HG02763 (cell line): ENCODE results near the gene NLRC4.
"Not testable (repeated sequence)": the region's sequence is repeated elsewhere in the genome, so short reads cannot be mapped to it uniquely, and the experiment has no call there.

Source experiments
- ATAC-seq: cut with Tn5 transposase; IDR thresholded peaks from one replicate; pipeline ENCODE4 v1.9.1; 2021; ENCODE audit warnings: mild to moderate bottlenecking, moderate library complexity; ENCODE audit not compliant: unreplicated experiment

Gene NLRC4

DNA sequence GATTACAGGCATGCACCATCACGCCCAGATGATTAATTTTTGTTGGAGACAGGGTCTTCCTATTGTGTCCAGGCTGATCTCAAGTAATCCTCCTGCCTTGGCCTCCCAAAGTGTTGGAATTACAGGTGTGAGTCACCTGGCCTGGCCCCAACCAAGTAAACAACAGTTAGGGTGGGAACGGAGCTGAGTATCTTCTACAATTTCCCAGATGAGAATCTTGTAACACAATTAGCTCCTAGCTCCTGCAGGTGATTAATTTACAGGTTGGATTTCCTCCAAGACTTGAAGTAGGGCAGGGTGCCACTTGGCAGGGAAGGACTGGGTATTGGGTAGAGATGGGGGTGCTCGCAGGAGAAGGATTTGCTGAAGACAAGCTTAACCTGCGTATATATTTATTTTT is 17.8 kb downstream of the NLRC4 start:
- no peak for ATAC-seq

DNA sequence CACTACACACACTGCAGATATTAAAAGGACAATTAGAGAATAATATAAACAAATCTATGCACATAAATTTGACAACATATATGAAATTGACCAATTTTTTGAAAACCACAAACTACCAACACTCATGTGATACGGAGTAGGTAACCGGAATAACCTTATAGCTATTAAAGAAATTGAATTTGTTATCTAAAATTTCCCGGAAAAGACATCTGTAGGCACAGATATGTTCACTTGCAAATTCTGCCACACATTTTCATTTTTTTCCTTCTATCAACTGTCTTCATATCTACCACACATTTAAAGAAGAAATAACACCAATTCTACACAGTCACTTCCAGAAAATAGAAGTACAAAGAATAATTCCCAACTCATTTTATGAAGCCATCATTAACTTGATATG is 22.4 kb downstream of the NLRC4 start:
- no peak for ATAC-seq

DNA sequence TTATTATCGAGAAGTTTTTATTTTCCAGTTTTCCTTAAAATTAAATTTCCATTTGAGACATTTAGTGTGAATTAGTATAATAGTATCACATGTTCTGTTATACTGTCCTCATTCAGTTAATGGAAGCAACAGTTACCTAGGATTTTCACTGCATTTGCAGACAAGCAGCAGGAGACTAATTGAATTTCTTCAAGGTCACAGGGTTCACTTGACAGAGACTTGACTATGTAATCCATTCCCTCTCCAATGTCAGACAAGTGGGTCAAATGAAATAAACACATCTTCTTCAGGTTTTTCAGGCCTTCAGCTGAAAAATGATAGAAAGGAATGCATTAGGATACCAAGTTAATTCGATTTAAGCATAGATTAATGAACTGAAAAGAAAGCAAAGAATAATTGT is 26.7 kb downstream of the NLRC4 start:
- no peak for ATAC-seq

- no peak for ATAC-seq
Measured at GRCh38 chr2:32237488-32237887, 27.2 kb downstream of the NLRC4 start.

GRCh38 chr2:32235315-32235714 is 29.4 kb downstream of the NLRC4 start:
- no peak for ATAC-seq

- no peak for ATAC-seq
Measured at GRCh38 chr2:32231959-32232358, 32.7 kb downstream of the NLRC4 start.

DNA sequence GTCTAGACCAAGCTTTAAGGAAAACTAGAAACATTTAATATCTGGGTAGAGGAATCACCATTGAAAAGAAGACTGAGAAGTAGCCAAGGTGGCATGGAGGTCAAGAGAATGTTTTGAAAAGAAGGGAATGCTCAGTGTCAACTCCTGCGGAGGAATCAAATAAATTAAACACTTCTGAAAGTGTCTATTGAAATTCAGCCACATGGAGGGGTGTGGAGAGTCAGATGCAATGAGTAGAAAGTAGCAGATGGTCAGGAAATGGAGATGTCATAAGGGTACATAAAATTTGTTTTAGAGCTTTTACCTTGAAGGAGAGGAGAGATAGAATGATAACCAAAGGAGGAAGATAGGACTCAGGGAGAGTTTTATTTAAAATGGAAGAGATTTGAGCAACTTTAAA is 35.1 kb downstream of the NLRC4 start:
- ATAC-seq: no peak

DNA sequence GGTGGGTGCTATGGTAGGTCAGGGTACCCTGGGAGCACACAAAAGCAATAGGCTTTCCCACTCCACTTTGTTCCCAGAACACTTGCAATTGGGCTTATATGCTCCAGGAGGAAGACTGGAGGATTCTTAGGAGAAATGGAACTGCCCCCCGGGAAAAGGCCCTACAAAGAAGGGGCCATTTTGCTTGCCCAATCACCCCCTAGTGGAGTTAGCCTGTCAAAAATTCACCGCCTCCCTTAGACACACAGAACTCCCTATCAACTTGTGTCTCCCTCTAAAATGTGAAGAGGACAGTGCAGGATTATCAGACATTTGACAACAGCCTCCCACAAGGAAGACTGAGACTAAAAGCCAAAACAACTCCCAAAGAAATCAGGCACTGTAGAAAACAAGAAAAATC is 36.5 kb downstream of the NLRC4 start:
- no peak for ATAC-seq

DNA sequence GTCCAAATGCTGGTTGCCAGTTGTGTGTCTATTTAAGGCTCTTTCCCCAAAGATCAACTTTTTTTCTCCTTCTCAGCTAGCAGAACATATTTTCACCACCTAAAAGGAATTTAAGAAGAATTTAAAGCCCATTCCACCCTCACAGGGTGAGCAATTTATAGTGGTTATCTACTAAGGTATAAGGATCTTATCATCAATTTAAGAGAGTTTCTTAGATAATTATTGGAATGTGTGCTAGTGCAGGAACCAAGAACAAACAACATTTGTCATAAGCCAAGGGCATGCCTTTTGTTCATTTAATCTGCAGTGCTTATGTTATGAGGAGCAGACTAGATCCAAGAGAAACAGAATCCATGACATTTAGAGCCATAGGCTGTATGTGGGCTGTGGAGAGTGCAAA is 37.2 kb downstream of the NLRC4 start:
- ATAC-seq: no peak

- ATAC-seq: no peak
Measured at GRCh38 chr2:32222966-32223365, 41.7 kb downstream of the NLRC4 start.

DNA sequence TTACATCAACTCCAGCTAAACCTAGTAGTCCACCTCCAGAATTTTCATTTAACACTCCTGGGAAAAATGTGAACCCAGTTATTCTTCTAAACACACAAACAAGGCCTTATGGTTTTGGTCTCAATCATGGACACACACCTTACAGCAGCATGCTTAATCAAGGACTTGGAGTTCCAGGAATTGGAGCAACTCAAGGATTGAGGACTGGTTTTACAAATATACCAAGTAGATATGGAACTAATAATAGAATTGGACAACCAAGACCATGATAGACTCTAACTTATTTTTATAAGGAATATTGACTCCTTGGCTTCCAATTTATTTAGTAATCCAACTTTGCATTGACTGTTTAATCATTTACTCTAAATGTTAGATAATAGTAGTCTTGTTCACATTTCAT is 44.2 kb downstream of the NLRC4 start:
- ATAC-seq: no peak

DNA sequence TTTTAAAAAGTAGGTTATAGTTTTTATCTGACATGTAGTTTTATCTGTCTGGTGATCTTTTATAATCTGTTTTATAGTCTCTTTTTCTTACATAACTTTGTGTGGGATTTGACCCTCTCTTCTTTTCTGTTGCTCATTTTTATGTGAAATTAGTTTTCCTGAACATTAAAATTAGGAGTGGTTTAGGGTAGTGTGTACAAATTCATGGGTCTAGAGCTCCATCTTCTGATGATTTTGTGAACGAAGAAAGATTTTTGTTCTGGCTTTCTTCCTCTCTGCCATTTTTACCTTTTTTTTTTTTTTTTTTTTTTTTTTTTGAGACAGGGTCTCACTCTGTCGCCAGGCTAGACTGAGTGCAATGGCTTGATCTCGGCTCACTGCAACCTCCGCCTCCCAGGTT is 52.4 kb downstream of the NLRC4 start:
- no peak for ATAC-seq

DNA sequence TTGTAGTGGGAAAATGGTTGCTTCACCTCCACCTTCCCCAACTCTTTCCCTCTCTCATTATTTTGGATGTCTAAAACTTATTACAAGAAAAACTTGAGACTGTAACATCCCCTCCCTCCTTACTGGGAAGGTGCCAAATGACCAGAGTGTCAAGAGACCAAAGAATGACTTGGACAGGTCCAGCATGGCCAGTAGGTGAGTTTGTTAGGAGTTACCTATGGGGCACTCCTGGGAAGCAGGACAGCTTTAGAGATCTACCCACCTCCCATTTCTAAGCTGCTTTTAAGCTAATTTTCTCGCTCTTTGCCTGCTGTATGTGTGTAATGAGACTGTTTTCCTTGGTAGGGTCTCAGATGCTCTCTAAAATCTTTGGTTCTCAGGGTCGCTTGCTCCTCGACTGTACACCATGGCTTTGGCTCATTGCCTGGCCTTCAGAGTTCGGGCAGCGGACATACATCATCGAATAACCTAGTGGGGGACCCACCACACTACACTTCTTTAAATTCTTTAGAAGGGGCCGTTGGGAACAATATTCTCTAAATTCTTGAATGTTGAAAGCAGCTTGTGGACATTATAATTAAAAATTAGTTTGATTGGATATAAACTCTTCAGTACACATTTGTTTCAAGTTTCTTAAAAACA is 53.8 kb downstream of the NLRC4 start:
- no peak for ATAC-seq

DNA sequence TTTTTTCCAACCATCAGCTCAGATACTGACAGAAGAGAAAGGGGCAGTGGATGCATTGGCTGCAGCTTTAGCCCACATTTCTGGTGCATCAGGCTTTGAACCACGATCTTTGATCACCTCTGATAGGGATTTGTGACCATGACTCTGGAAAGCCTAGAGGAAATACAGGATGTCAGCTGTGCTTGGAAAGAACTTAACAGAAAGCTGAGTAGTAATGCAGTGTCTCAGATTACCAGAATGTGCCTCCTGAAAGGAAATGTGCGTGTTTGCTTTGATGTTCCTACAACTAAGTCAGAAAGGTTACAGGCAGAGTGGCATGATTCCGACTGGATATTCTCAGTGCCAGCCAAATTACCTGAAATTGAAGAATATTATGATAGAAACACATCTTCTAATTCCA is 61.3 kb downstream of the NLRC4 start:
- not testable (repeated sequence) for ATAC-seq

GRCh38 chr2:32200814-32201213 is 63.9 kb downstream of the NLRC4 start:
- ATAC-seq: no peak

DNA sequence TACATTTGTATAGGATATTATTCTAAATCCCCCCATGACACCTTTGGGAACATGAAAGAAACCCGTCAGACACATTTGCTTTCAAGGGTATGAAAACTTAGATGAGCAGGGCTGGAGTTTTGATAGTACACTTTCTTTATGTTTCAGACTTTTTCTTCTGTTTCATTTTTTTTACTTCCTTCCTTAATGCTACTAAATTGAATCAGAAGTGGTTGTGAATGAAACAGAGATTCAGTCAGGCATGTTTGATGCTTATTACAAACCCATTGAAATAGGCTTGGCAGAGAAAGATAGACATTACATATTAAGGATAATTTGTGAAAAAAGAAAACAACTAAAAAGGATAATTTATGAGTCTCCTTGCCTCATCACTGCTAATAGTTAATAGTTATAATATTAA is 72.3 kb downstream of the NLRC4 start:
- no peak for ATAC-seq

DNA sequence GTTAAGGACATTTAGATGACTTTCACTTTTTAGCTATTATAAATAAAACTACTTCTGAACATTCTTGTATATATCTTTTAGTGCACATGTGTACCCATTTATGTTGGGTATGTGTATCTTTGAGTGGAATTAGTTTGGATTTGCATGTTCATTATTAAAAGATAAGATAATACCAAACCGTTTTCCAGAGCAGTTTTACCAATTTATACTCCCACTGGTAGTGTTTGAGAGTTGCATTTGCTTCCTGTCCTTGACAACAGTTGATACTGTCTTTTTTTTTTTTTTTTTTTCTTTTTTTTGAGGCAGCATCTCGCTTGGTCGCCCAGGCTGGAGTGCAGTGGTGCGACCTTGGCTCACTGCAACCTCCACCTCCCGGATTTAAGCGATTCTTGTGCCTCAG is 75.7 kb downstream of the NLRC4 start:
- ATAC-seq: no peak

DNA sequence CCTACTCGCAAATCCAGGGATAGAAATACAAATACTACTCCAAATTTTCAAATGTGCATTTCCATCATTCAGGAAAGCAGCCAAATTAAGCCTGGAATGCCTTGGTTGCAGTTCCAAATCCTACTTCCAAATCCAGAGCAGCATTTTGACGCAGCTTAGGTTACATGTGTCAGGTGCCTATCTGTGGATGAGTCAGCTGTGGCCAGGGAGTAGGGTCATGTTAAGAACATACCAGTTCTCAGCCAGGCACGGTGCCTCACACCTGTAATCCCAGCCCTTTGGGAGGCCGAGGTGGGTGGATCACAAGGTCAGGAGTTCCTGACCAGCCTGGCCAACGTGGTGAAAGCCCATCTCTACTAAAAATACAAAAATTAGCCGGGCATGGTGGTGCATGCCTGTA is 82.0 kb downstream of the NLRC4 start:
- ATAC-seq: no peak
